CD4-positive, alpha-beta T cell treated with Interleukin-1 beta for 1 hour (primary cell): ENCODE measurements around the gene MCOLN3.
"Not testable (repeated sequence)": the region's sequence is repeated elsewhere in the genome, so short reads cannot be mapped to it uniquely, and the experiment has no call there.

Source experiments
- DNase-seq, 2 donors: peaks; one replicate each; pipeline ENCODE4 v3.0.0-alpha.2; 2020 to 2022

MCOLN3 gene

DNA sequence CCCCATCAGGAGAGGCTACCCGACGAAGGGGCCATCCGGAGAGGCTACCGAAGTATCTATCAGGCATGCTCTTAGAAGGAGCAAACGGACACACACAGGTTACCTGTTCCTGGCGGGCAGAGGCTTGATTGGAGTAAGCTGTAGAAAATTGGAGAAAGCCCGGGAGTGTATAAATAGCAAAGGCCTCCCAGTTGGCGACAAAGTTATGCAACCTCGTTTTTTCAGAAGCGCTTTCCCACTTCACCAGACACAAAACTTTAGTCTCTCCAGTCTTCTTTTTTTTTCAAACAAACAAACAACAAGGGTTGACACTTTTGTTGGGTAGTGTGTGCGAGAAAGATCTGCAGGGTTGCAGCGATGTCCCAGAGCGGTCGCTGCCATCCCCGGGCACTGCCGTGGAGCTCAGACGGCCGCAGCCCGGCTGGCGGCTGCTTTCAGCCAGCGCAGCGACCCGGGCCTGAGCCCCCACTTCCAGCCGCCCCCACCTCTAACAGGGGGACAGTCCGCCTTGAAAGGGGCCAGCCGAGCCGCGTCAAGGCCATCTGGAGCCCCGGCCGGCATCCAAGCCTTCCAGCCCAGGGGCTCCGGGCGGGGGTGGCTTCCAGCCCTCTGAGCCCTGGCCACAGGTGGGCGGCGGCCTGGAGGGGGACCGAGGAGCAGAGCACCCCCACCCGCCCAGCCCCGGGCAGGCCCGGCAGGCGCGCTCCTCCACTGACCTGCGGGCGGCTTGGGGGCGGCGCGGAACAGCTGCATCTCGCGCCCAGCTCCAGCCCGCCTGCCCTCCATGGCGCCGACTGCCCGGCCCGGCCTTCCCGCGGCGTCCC lies 616 bp downstream of the MCOLN3 start:
- DNase-seq, result no peak

- no peak for DNase-seq
These were observed 1.2 kb downstream of the MCOLN3 start for GRCh38 chr1:85047144-85047471.

GRCh38 chr1:85042413-85042812 lies 5.9 kb downstream of the MCOLN3 start:
- DNase-seq, result no peak

GRCh38 chr1:85041793-85042192 lies 6.5 kb downstream of the MCOLN3 start:
- DNase-seq, result no peak

DNA sequence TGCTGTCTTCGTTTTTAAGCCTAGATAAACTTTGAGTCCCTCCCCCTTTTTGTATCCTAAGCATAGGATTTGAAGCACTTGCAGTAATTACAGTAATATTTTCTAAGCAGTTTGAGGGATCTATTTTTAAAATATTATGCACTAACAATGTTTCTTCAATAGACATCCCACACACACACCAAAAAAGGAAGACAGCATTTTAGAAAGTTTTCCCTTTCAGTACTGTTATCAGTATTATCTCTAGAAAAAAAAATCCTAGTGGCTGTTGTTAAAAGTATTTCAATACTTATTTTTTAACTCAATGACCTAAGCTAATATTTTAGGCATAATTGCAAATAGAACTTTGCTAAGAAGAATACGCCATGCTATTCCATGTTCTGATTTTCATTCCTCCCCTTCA lies 15.1 kb downstream of the MCOLN3 start:
- DNase-seq, result no peak

DNA sequence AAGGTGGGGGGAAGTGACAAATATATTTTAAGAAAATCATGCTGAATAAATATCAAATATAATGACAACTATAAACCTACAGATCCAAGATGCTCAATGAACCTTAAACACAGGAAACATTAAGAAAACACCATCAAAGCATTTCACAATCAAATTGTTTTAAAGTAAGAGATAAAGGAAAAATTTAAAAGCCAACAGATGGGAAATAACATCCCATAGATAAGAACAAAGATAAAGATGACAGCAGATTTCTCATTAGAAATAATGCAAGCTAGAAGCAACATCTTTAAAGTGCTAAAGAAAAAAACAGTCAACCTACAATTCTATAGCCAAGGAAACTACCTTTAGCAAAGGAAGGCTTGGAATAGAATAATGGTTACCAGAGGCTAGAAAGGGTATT lies 17.8 kb downstream of the MCOLN3 start:
- no peak for DNase-seq

DNA sequence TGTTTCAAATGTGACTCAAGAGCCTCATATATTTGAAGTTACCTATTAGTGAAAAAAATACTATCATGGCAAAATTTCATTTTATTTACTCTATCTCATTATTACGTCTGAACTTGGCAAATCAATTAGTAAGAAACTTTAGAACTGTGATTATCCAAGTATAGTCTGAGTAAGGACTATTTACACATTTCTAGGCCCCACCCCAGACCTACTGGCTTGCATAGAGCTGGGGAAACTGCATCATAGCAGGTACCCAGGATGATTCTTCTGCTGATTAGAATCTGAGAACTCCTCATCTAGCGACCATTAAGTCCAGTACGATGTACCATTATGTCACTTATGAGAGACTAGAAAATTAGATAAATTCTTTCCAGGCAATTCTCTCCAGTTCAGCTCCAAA lies 20.1 kb downstream of the MCOLN3 start:
- no peak for DNase-seq

GRCh38 chr1:85027242-85027983 lies 20.9 kb downstream of the MCOLN3 start:
- peak; percentile 24 to 49 for DNase-seq

- DNase-seq, result no peak
These were observed 22.4 kb downstream of the MCOLN3 start for GRCh38 chr1:85025940-85026339.

DNA sequence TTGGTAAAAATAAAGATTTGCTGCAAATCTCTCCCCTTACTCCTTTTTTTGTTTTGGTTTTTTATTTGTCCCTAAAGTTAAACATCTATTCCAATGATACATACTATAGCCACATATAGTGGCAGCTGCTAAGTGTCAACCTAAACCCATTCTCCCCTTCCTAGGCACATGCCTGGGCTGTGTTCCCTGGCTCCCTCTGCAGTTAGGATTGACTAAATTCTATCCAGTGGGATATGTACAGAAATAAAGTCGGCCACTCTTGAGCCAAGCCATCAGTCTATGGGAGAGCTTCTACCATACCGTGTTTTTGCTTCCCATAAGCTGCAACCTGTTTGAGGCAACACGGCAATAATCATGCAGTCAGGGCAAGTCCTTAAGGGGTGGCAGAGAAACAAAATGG lies 23.6 kb downstream of the MCOLN3 start:
- DNase-seq, result no peak

DNA sequence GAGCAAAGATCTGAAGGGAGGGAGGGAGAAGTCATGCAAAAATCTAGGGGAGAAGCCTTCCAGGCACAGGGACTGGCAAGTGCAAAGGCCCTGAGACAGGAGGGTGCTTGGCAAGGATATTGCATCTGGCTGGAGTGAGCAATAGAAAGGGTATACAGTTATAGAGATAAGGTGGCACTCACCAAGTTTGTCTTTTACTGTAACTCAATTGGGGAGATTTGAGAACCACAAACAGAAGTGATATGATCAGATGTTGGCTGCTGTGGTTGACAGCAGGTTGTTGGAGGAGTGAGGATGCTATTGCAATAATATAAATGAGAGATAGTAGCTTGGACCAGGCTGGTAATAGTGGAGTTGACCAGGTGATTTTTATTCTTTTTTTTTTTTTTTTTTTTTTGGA lies 25.6 kb downstream of the MCOLN3 start:
- no peak for DNase-seq

DNA sequence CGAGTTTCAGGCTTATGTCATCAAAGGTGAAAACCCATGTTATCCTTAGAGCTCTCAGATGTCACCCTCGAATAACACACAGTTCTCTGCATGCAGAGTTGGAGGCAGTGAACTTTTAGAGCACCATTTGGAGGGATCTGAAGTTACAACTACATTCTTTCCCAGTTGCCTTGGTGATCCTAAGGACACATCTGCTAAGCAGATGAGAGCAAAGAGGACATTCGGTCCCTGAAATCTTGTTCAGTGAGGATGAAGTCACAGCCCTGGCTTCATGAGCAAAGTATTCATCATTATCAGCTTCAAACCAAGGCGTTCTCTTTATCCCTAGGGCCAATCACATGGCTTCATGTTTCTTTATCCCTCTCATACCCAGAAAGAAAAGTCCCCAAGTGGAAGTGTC lies 28.3 kb downstream of the MCOLN3 start:
- no peak for DNase-seq

DNA sequence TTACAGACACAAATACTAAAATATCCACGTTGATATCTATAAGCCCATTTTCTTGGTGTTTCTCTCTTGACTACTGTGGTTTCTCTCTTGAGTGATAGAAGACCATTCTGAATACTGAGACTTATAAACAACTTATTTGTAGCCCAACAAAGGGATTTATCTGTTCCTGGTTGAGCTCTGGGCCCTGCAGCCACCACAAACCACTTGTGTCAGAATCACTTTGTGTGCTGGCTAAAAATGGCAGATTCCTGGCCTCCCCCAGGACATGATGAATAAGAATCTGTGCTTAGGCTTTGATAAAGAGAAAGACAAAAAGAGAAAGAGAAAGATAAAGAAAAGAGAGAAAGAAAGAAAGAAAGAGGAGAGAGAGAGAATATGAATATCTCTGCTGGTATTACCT lies 32.5 kb downstream of the MCOLN3 start:
- DNase-seq, result no peak

DNA sequence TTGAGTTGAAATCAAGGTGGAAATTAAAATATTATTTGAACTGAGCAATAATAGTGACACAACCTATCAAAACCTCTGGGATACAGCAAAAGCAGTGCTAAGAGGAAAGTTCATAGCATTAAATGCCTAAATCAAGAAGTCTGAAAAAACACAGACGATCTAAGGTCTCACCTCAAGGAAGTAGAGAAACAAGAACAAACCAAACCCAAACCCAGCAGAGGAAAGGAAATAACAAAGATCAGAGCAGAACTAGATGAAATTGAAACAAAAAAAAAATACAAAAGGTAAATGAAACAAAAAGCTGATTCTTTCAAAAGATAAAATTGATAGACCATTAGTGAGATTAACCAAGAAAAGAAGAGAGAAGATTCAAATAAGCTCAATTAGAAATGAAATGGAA lies 42.7 kb downstream of the MCOLN3 start:
- DNase-seq, result not testable (repeated sequence)

- no peak for DNase-seq
These were observed 46.6 kb downstream of the MCOLN3 start for GRCh38 chr1:85001742-85002141.

- peak; percentile 46 to 52 for DNase-seq
These were observed 49.5 kb downstream of the MCOLN3 start for GRCh38 chr1:84998642-84999280.

DNA sequence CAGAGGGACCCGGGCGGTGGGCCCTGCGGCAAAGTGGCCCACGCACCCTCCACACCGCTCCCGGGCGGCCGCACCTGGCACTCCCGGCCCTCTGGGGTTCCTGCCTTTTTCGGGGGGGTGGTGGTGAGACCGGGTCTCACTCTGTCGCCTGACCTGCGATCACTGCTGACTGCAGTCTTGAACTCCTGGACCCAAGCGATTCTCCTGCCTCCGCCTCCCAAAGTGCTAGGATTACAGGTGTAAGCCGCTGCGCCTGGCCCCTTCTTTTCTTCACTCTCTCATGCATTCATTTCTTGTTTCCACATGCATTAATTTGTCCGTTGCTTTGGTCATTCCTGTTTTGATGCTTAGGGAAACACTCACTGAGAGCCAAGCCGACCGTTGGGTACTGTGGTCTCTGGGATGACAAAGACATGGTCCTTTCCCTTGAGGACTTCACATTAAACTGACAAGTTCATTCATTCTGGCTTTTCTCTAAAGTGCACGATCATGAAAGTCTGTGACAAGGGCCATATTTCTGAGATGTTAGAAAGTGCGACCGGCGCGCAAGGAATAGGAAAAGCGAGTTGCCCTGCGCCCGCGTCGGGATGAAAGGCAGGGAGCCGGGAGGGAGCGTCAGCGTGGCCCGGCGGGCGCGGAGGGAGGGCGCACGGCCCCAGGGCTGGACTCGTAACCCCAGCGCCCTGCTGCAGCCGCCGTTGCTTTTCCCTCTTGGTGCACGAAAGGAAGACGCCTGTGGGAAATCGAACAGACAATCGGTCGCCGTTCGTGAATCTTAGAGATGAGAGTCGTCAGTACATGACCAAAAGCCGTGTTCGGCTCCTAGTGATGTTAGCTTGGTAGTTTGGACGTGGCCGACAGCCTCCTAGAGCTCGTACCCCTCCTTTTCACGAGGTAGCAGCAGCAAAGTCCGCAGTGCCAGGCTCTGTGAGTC lies 50.4 kb downstream of the MCOLN3 start:
- DNase-seq, result no peak

- DNase-seq, result peak; percentile 53 to 67
These were observed 51.2 kb downstream of the MCOLN3 start, which contains the start of gene MCOLN2 for GRCh38 chr1:84996846-84997666. Gene MCOLN2 (minus strand): TSS chr1:84997113. CDS start chr1:84996872, 241 bp downstream.

DNA sequence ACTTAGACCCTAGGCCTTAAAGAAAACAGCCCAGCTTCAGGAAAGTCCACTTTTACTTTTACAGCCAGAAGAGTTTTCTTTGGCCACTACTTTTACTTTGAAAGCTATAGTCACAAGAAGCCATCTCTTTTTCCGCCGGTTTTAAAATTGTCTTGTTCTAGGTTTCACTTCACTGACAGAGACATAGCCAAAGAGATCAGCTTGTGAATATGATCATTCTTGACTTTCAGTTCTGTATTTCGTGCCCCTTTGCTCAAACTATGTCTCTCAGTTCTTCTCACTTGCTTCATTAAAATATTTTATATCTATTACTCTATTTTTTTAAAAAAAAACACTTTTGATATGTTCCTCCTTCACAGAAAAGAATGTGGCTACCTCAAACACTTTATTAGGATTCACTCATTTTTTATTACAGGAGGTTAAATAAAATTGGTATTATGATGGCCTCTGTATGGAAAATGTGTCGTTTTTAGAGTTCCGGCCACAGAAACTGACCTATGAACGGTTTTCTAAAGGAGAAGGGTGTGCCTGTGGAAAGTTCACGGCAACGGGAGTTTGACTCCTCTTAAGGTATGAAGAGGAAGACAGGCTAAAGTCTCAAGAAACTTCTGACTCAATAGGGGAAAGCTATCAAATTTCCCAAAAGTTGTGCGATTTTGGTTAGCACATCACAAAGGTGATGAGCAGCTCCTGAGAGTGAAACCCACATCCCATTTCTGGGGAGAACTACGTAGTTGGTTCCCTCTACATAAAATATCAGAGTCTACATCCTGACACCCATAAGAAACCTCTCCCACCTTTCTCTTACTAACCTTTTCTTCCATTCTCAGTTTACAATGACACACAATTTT lies 52.6 kb downstream of the MCOLN3 start:
- no peak for DNase-seq

DNA sequence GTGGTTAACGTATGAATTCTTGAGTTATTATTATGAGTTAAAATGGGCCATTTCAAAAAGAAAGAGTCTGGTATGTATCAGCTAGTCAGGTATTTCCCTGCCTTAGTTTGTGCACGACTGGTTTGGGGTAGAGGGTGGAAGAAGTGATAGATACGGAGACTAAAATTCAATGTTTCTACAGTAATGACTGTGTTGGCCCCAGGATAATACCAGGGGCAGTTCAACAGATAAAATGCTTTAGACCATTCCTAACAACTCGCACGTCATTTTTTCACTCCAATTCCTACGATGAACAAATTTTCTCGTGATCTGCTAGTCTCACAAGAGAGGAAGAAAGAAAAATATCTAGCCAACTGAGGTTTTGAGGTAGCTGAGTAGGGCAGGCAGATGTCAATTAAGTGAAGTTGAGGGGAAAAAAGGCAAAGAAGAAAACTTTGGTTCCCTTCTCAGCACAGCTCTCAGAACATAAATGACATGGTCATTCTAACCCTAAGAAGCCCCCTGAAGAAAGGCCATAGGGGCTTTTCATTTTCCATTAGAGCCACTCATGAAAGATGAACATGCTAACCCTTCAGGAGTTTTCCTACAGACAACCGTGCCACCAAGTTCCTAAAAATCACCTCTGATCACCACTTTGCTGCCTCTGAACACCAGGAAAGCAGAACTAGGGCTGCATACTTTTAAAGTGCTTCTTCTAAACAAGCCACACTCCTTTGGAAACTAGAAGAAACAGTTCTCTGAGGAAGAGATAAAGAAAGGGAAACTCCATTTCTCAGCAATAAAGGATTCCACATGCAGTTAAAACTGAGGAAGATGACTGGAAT lies 57.0 kb downstream of the MCOLN3 start:
- DNase-seq, result no peak
